Trophoblast cell (in vitro differentiated cells and primary cell): ENCODE measurements around the gene UCHL3.
A peak's percentile ranks its signal among the peaks of the same experiment; 100 is the strongest.

Experiments
- DNase-seq, 2 donors: peaks; one replicate each; pipeline ENCODE4 v3.0.0-alpha.2; 2016
- H2AFZ ChIP-seq: 2 replicates; pipeline ENCODE4 v1.6.1; 2013; ENCODE audit warnings: low read length, moderate library complexity, mild to moderate bottlenecking; ENCODE audit not compliant: insufficient read depth, poor library complexity
- H2AK5ac ChIP-seq: 2 replicates; pipeline ENCODE4 v1.6.1; 2013; ENCODE audit warnings: mild to moderate bottlenecking, low read length
- H2BK120ac ChIP-seq: 2 replicates; pipeline ENCODE4 v1.6.1; 2013; ENCODE audit warnings: low read length, mild to moderate bottlenecking, moderate library complexity; ENCODE audit not compliant: insufficient read depth, poor library complexity
- H2BK12ac ChIP-seq: 2 replicates; pipeline ENCODE4 v1.6.1; 2013; ENCODE audit warnings: mild to moderate bottlenecking, low read length, moderate library complexity
- H2BK5ac ChIP-seq: 2 replicates; pipeline ENCODE4 v1.6.1; 2013; ENCODE audit warnings: low read length, low read depth, moderate library complexity, mild to moderate bottlenecking; ENCODE audit not compliant: poor library complexity
- H3K14ac ChIP-seq: 2 replicates; pipeline ENCODE4 v1.6.1; 2013; ENCODE audit warnings: mild to moderate bottlenecking, low read length
- H3K18ac ChIP-seq: 2 replicates; pipeline ENCODE4 v1.6.1; 2013; ENCODE audit warnings: mild to moderate bottlenecking, low read length
- H3K23ac ChIP-seq: 2 replicates; pipeline ENCODE4 v1.6.1; 2013; ENCODE audit warnings: low read length
- H3K27ac ChIP-seq: 2 replicates; pipeline ENCODE4 v1.5.1; 2013; ENCODE audit warnings: low read depth, mild to moderate bottlenecking, inconsistent platforms, low read length, moderate library complexity
- H3K27me3 ChIP-seq: 2 replicates; pipeline ENCODE4 v1.6.1; 2013; ENCODE audit warnings: inconsistent platforms, mild to moderate bottlenecking, low read length, moderate library complexity; ENCODE audit not compliant: insufficient read depth
- H3K36me3 ChIP-seq, 2 experiments: 1 replicate in 1 of 2; 2 replicates in 1 of 2; pipeline ENCODE4 v1.6.1; 2013; ENCODE audit warnings: low read length in 2 of 2, mild to moderate bottlenecking in 2 of 2, moderate library complexity in 1 of 2; ENCODE audit not compliant: insufficient read depth in 2 of 2, control insufficient read depth in 1 of 2
- H3K4ac ChIP-seq: 2 replicates; pipeline ENCODE4 v1.6.1; 2013; ENCODE audit warnings: low read depth, mild to moderate bottlenecking, low read length, moderate library complexity
- H3K4me1 ChIP-seq, 2 experiments: 1 replicate in 1 of 2; 2 replicates in 1 of 2; pipeline ENCODE4 v1.6.1; 2013; ENCODE audit warnings: low read length in 2 of 2, mild to moderate bottlenecking in 2 of 2, moderate library complexity in 1 of 2; ENCODE audit not compliant: insufficient read depth in 2 of 2, control insufficient read depth in 1 of 2
- H3K4me2 ChIP-seq: 2 replicates; pipeline ENCODE4 v1.6.1; 2013; ENCODE audit warnings: inconsistent platforms, mild to moderate bottlenecking, low read length, moderate library complexity
- H3K4me3 ChIP-seq: 2 replicates; pipeline ENCODE4 v1.5.1; 2013; ENCODE audit warnings: mild to moderate bottlenecking, low read depth, low read length, inconsistent platforms
- H3K79me1 ChIP-seq: one replicate; pipeline ENCODE4 v1.6.1; 2013; ENCODE audit warnings: low read length
- H3K79me2 ChIP-seq: 2 replicates; pipeline ENCODE4 v1.6.1; 2013; ENCODE audit warnings: low read length, mild to moderate bottlenecking; ENCODE audit not compliant: control insufficient read depth, insufficient read depth, poor library complexity
- H3K9ac ChIP-seq: 2 replicates; pipeline ENCODE4 v1.6.1; 2013; ENCODE audit warnings: mild to moderate bottlenecking, low read length
- H3K9me3 ChIP-seq: 2 replicates; pipeline ENCODE4 v1.6.1; 2013; ENCODE audit warnings: low read depth, mild to moderate bottlenecking, control low read depth, inconsistent platforms, low read length; ENCODE audit not compliant: insufficient read depth
- H4K12ac ChIP-seq: 2 replicates; pipeline ENCODE4 v1.6.1; 2013; ENCODE audit warnings: low read depth, mild to moderate bottlenecking, low read length, moderate library complexity
- H4K8ac ChIP-seq: 2 replicates; pipeline ENCODE4 v1.6.1; 2013; ENCODE audit warnings: low read depth, mild to moderate bottlenecking, low read length, moderate library complexity
- H4K91ac ChIP-seq: one replicate; pipeline ENCODE4 v1.6.1; 2013; ENCODE audit warnings: low read depth, mild to moderate bottlenecking, low read length, moderate library complexity
- WGBS: extraction: QIAGEN DNeasy Blood & Tissue Kit; methylation state at CpG from one replicate; pipeline ENCODE4 v1.1.7; 2013; ENCODE audit warnings: missing lambda C conversion rate; ENCODE audit not compliant: insufficient read length, insufficient coverage; ENCODE audit errors: extremely low coverage; 5-methylcytosine and 5-hydroxymethylcytosine counted together

Gene UCHL3

GRCh38 chr13:75554464-75554863, 4.9 kb downstream of the UCHL3 start:
- Histone ChIP-seq H2AK5ac (no peak overlapping the region), H2AFZ (no peak overlapping the region), H4K8ac (no peak overlapping the region), H3K27me3 (no peaks in the 10 kb centered on the region), H3K79me2 (no peaks in the 10 kb centered on the region), H3K79me1 (peaks cover 3% of the 10 kb centered on the region), H3K9ac (no peak overlapping the region), H3K4me2 (no peak overlapping the region), H2BK12ac (no peak overlapping the region), H3K14ac (no peak overlapping the region), H3K9me3 (no peaks in the 10 kb centered on the region), H3K27ac (no peak overlapping the region), H3K23ac (no peak overlapping the region), H3K4me3 (no peak overlapping the region), H3K18ac (no peak overlapping the region), H3K36me3 (peaks cover 2 to 6% of the 10 kb centered on the region in 2 experiments), H2BK120ac (no peak overlapping the region), H4K91ac (no peak overlapping the region), H2BK5ac (no peak overlapping the region), H3K4me1 (peaks cover 0 to 2% of the 10 kb centered on the region in 2 experiments), H3K4ac (no peak overlapping the region), H4K12ac (no peak overlapping the region)
- no CpG with 5 or more reads among the region's 1 CpG for WGBS
- DNase-seq = no peak

- Histone ChIP-seq H3K14ac (no peak overlapping the region), H4K91ac (no peak overlapping the region), H2AFZ (no peak overlapping the region), H3K4me3 (no peak overlapping the region), H3K4me2 (no peak overlapping the region), H3K79me2 (no peaks in the 10 kb centered on the region), H2BK12ac (no peak overlapping the region), H2AK5ac (no peak overlapping the region), H3K9ac (no peak overlapping the region), H3K27ac (no peak overlapping the region), H4K12ac (no peak overlapping the region), H3K27me3 (no peaks in the 10 kb centered on the region), H2BK120ac (no peak overlapping the region), H2BK5ac (no peak overlapping the region), H3K9me3 (no peaks in the 10 kb centered on the region), H3K4ac (no peak overlapping the region), H3K4me1 (peaks cover 0 to 2% of the 10 kb centered on the region in 2 experiments), H3K36me3 (peaks cover 2 to 6% of the 10 kb centered on the region in 2 experiments), H3K23ac (no peak overlapping the region), H3K18ac (no peak overlapping the region), H4K8ac (no peak overlapping the region), H3K79me1 (no peaks in the 10 kb centered on the region)
- DNase-seq = no peak
- no CpG with 5 or more reads among the region's 3 CpGs for WGBS
Measured at GRCh38 chr13:75554981-75555380, 5.4 kb downstream of the UCHL3 start.

GRCh38 chr13:75555836-75556235, 6.2 kb downstream of the UCHL3 start:
- H3K18ac ChIP-seq = no peak overlapping the region
- no peak overlapping the region for H3K27ac ChIP-seq
- no peak overlapping the region for H3K23ac ChIP-seq
- no peaks in the 10 kb centered on the region for H3K27me3 ChIP-seq
- no peak overlapping the region for H2AK5ac ChIP-seq
- no peaks in the 10 kb centered on the region for H3K79me1 ChIP-seq
- no peak overlapping the region for H4K8ac ChIP-seq
- H3K79me2 ChIP-seq = no peaks in the 10 kb centered on the region
- no peak overlapping the region for H3K4ac ChIP-seq
- H4K12ac ChIP-seq = no peak overlapping the region
- peaks cover 3 to 7% of the 10 kb centered on the region in 2 experiments for H3K36me3 ChIP-seq
- no peak overlapping the region for H3K4me3 ChIP-seq
- H2BK5ac ChIP-seq = no peak overlapping the region
- H3K4me2 ChIP-seq = no peak overlapping the region
- H3K4me1 ChIP-seq = peaks cover 0 to 2% of the 10 kb centered on the region in 2 experiments
- no peak overlapping the region for H2BK120ac ChIP-seq
- H3K14ac ChIP-seq = no peak overlapping the region
- no peak overlapping the region for H4K91ac ChIP-seq
- no peak overlapping the region for H3K9ac ChIP-seq
- no CpG with 5 or more reads among the region's 1 CpG for WGBS
- no peaks in the 10 kb centered on the region for H3K9me3 ChIP-seq
- no peak overlapping the region for H2BK12ac ChIP-seq
- DNase-seq = no peak
- H2AFZ ChIP-seq = no peak overlapping the region

- H3K4me2 ChIP-seq = no peak overlapping the region
- H3K27me3 ChIP-seq = no peaks in the 10 kb centered on the region
- no peak overlapping the region for H2AFZ ChIP-seq
- H4K12ac ChIP-seq = no peak overlapping the region
- no peak overlapping the region for H3K27ac ChIP-seq
- H3K4ac ChIP-seq = peak overlapping the region; percentile 55
- H3K23ac ChIP-seq = no peak overlapping the region
- H3K36me3 ChIP-seq = peaks cover 5 to 8% of the 10 kb centered on the region in 2 experiments
- H2BK12ac ChIP-seq = no peak overlapping the region
- H2BK5ac ChIP-seq = no peak overlapping the region
- H3K79me1 ChIP-seq = no peaks in the 10 kb centered on the region
- H3K9me3 ChIP-seq = no peaks in the 10 kb centered on the region
- no peak overlapping the region for H4K91ac ChIP-seq
- no peak overlapping the region for H3K4me3 ChIP-seq
- no peak overlapping the region for H2AK5ac ChIP-seq
- no peaks in the 10 kb centered on the region for H3K4me1 ChIP-seq
- H2BK120ac ChIP-seq = no peak overlapping the region
- WGBS = no CpG with 5 or more reads among the region's 2 CpGs
- H4K8ac ChIP-seq = no peak overlapping the region
- no peak overlapping the region for H3K14ac ChIP-seq
- no peaks in the 10 kb centered on the region for H3K79me2 ChIP-seq
- no peak overlapping the region for H3K9ac ChIP-seq
- DNase-seq = no peak
- peak overlapping the region; percentile 59 for H3K18ac ChIP-seq
Measured at GRCh38 chr13:75556961-75557360, 7.4 kb downstream of the UCHL3 start.
